WTC11 (cell line): ENCODE results near the gene HOXA7. TPM values are rescaled to one million over a fixed set of nuclear protein-coding genes. Genes with fewer than 3 reads are reported as not detected.

ENCODE experiments used
- ATAC-seq: fragments of 200-7000 bp; cut with Tn5 transposase; 2 replicates; pipeline ENCODE4 v1.10.0; 2021; ENCODE audit warnings: mild to moderate bottlenecking, moderate library complexity
- CTCF ChIA-PET: fragments of 300-600 bp; sonication (Branson Sonifier 250); formaldehyde crosslinking; loops from one replicate; lab custom pipeline; 2021; ENCODE audit warnings: antibody characterized with exemption; lab: Charles Lee
- POLR2A ChIA-PET: fragments of 350-600 bp; sonication (Branson Sonifier 250); formaldehyde crosslinking; loops from one replicate; lab custom pipeline; 2021; ENCODE audit warnings: antibody characterized with exemption; lab: Charles Lee
- DNase-seq: peaks from one replicate; pipeline ENCODE4 v3.0.0; 2021; ENCODE audit warnings: low spot score
- H3K27ac Mint-ChIP-seq: 2 replicates; pipeline ENCODE4 v1.8.0; 2021; ENCODE audit warnings: mixed read lengths
- H3K27me3 Mint-ChIP-seq: 2 replicates; pipeline ENCODE4 v1.8.0; 2021; ENCODE audit warnings: low read depth, mild to moderate bottlenecking, moderate library complexity, mixed read lengths
- H3K36me3 Mint-ChIP-seq: 2 replicates; pipeline ENCODE4 v1.8.0; 2021; ENCODE audit warnings: mixed read lengths
- H3K4me1 Mint-ChIP-seq: 2 replicates; pipeline ENCODE4 v1.8.0; 2022; ENCODE audit warnings: mixed read lengths
- H3K4me3 Mint-ChIP-seq: 2 replicates; pipeline ENCODE4 v1.8.0; 2021; ENCODE audit warnings: mild to moderate bottlenecking, moderate library complexity, mixed read lengths
- H3K9me3 Mint-ChIP-seq: 2 replicates; pipeline ENCODE4 v1.8.0; 2021; ENCODE audit warnings: mixed read lengths
- CREM ChIP-seq: sonication (generic); formaldehyde crosslinking; IDR thresholded peaks from 2 replicates; pipeline ENCODE4 v1.8.1; 2022; ENCODE audit warnings: mild to moderate bottlenecking, missing genetic modification reagents, moderate library complexity
- GRHL2 ChIP-seq: fragments of 250-450 bp; sonication (Bioruptor Pico); IDR thresholded peaks from 2 replicates; pipeline ENCODE4 v1.8.0; 2022; ENCODE audit warnings: mild to moderate bottlenecking, moderate library complexity; ENCODE audit not compliant: insufficient replicate concordance, severe bottlenecking
- MXD4 ChIP-seq: fragments of 250-450 bp; sonication (Bioruptor Pico); IDR thresholded peaks from 2 replicates; pipeline ENCODE4 v1.8.0; 2021; ENCODE audit warnings: mild to moderate bottlenecking, moderate library complexity, borderline replicate concordance
- NR2C2 ChIP-seq: sonication (generic); formaldehyde crosslinking; IDR thresholded peaks from 2 replicates; pipeline ENCODE4 v1.8.0; 2022; ENCODE audit warnings: mild to moderate bottlenecking, missing genetic modification reagents
- OVOL2 ChIP-seq: fragments of 250-450 bp; sonication (Bioruptor Pico); IDR thresholded peaks from 2 replicates; pipeline ENCODE4 v1.9.0; 2021; ENCODE audit warnings: mild to moderate bottlenecking, borderline replicate concordance
- RELA ChIP-seq: sonication (generic); formaldehyde crosslinking; IDR thresholded peaks from 2 replicates; pipeline ENCODE4 v1.8.1; 2022; ENCODE audit warnings: missing genetic modification reagents, mild to moderate bottlenecking, borderline replicate concordance
- SOX15 ChIP-seq: fragments of 250-450 bp; sonication (Bioruptor Pico); IDR thresholded peaks from 2 replicates; pipeline ENCODE4 v1.9.0; 2021; ENCODE audit warnings: mild to moderate bottlenecking
- TEAD1 ChIP-seq: sonication (generic); formaldehyde crosslinking; IDR thresholded peaks from 2 replicates; pipeline ENCODE4 v1.8.0; 2022; ENCODE audit warnings: mild to moderate bottlenecking, missing genetic modification reagents
- TEAD4 ChIP-seq: sonication (generic); formaldehyde crosslinking; IDR thresholded peaks from 2 replicates; pipeline ENCODE4 v1.8.0; 2022; ENCODE audit warnings: mild to moderate bottlenecking, missing genetic modification reagents
- ZNF121 ChIP-seq: sonication (generic); formaldehyde crosslinking; IDR thresholded peaks from 2 replicates; pipeline ENCODE4 v1.8.0; 2023; ENCODE audit warnings: missing genetic modification reagents
- ZNF138 ChIP-seq: sonication (generic); formaldehyde crosslinking; conservative IDR thresholded peaks from 2 replicates; pipeline ENCODE4 v1.8.1; 2022; ENCODE audit warnings: mild to moderate bottlenecking, moderate library complexity, missing genetic modification reagents
- ZNF232 ChIP-seq: sonication (generic); formaldehyde crosslinking; IDR thresholded peaks from 2 replicates; pipeline ENCODE4 v1.8.0; 2022; ENCODE audit warnings: mild to moderate bottlenecking, missing genetic modification reagents
- ZNF263 ChIP-seq: sonication (generic); formaldehyde crosslinking; IDR thresholded peaks from 2 replicates; pipeline ENCODE4 v1.8.1; 2022; ENCODE audit warnings: low read depth, mild to moderate bottlenecking, moderate library complexity, missing genetic modification reagents
- ZNF317 ChIP-seq: sonication (generic); formaldehyde crosslinking; IDR thresholded peaks from 2 replicates; pipeline ENCODE4 v1.8.1; 2023; ENCODE audit warnings: low read depth, mild to moderate bottlenecking, moderate library complexity, missing genetic modification reagents, borderline replicate concordance
- ZNF423 ChIP-seq: fragments of 250-450 bp; sonication (Bioruptor Pico); IDR thresholded peaks from 2 replicates; pipeline ENCODE4 v2.1.2; 2022; ENCODE audit warnings: mild to moderate bottlenecking, moderate library complexity
- ZNF425 ChIP-seq: fragments of 250-450 bp; sonication (Bioruptor Pico); conservative IDR thresholded peaks from 2 replicates; pipeline ENCODE4 v1.9.0; 2021; ENCODE audit warnings: mild to moderate bottlenecking
- total RNA-seq: library from RNA; stranded (reverse); gene quantifications from 3 replicates; pipeline ENCODE4 v1.2.3, GENCODE V29; 2021
- TF ChIP-seq, protein P1 (sequence below): fragments of 250-450 bp; sonication (Bioruptor Pico); IDR thresholded peaks from 2 replicates; pipeline ENCODE4 v1.9.0; 2021; ENCODE audit warnings: moderate library complexity, mild to moderate bottlenecking, inconsistent platforms, borderline replicate concordance
- TF ChIP-seq, protein P2 (sequence below): sonication (generic); formaldehyde crosslinking; IDR thresholded peaks from 2 replicates; pipeline ENCODE4 v1.8.1; 2023; ENCODE audit warnings: mild to moderate bottlenecking, moderate library complexity, missing genetic modification reagents
- TF ChIP-seq, protein P3 (sequence below): sonication (generic); formaldehyde crosslinking; conservative IDR thresholded peaks from 2 replicates; pipeline ENCODE4 v1.8.1; 2023; ENCODE audit warnings: mild to moderate bottlenecking, low read depth, missing genetic modification reagents, moderate library complexity
- TF ChIP-seq, protein P4 (sequence below): sonication (generic); formaldehyde crosslinking; IDR thresholded peaks from 2 replicates; pipeline ENCODE4 v1.8.1; 2022; ENCODE audit warnings: low read depth, missing genetic modification reagents, borderline replicate concordance

HOXA7 gene
- total RNA-seq, 1 experiment from 2014 or later, result not detected

- Mint-ChIP-seq H3K4me3 (peak overlapping the region; percentile 74), H3K36me3 (no peaks in the 10 kb centered on the region), H3K27me3 (peaks cover 100% of the 10 kb centered on the region), H3K4me1 (peaks cover 23% of the 10 kb centered on the region), H3K9me3 (no peaks in the 10 kb centered on the region), H3K27ac (no peak overlapping the region)
- CTCF ChIA-PET, result interaction anchor here (0.8 to 3.8 kb wide), 19 partner anchors 8 to 767 kb away, joined by 3 to 39 read pairs (median 6); partner anchors contain the start of genes HOXA13, HOXA3, HOXA4 and HOXA7
- DNase-seq, result no peak
- POLR2A ChIA-PET, result interaction anchor here (1.2 kb wide), 1 partner anchor 29 kb away, joined by 3 read pairs; no protein-coding TSS in a partner anchor
- TF ChIP-seq CREM (no peak), ZNF121 (no peak), MXD4 (CRISPR knock-in tag) (no peak), ZNF232 (CRISPR knock-in tag) (no peak), RELA (CRISPR knock-in tag) (no peak)
- TF ChIP-seq, protein P1, sequence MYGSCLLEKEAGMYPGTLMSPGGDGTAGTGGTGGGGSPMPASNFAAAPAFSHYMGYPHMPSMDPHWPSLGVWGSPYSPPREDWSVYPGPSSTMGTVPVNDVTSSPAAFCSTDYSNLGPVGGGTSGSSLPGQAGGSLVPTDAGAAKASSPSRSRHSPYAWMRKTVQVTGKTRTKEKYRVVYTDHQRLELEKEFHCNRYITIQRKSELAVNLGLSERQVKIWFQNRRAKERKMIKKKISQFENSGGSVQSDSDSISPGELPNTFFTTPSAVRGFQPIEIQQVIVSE (CRISPR knock-in tag), result no peak
- TF ChIP-seq, protein P2, sequence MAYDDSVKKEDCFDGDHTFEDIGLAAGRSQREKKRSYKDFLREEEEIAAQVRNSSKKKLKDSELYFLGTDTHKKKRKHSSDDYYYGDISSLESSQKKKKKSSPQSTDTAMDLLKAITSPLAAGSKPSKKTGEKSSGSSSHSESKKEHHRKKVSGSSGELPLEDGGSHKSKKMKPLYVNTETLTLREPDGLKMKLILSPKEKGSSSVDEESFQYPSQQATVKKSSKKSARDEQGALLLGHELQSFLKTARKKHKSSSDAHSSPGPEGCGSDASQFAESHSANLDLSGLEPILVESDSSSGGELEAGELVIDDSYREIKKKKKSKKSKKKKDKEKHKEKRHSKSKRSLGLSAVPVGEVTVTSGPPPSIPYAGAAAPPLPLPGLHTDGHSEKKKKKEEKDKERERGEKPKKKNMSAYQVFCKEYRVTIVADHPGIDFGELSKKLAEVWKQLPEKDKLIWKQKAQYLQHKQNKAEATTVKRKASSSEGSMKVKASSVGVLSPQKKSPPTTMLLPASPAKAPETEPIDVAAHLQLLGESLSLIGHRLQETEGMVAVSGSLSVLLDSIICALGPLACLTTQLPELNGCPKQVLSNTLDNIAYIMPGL (CRISPR knock-in tag), result no peak
- TF ChIP-seq, all 79 proteins: peak for 0
- ATAC-seq, result no peak
Observed at GRCh38 chr7:27142580-27143022, 13.9 kb downstream of the HOXA7 start.

DNA sequence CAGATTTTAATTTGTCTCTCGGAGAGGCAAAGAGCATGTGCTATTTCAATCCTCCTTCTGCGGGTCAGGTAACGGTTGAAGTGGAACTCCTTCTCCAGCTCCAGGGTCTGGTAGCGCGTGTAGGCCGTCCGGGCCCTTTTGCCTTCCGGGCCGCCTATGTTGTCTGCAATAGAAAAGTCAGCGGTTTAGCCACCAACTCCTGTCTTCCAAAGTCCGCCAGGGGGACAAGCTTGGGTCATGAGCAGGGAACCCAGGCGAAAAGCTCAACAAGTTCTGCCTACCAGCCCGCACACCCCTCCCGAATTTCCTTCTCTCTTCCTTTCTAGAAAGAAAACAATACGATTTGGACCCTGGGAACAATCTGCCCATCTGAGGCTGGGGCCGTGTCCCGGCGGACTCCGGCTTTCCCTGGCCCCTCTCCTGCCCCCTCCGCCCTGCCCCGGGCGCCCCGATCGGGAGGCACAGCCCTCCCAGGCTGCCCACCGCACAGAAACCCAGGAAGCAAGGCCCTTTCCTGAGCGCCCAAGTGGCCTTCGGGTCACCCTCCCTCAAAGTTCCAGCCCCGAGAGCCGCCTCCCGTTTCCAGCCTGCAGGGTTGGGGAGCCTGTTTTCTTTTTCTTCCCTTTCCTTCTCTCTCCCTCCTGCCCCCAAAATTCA is 14.4 kb downstream of the HOXA7 start:
- ATAC-seq, result peak; percentile 24
- H3K36me3 Mint-ChIP-seq, result no peaks in the 10 kb centered on the region
- H3K4me1 Mint-ChIP-seq, result peaks cover 20% of the 10 kb centered on the region
- no peaks in the 10 kb centered on the region for H3K9me3 Mint-ChIP-seq
- H3K27me3 Mint-ChIP-seq, result peaks cover 100% of the 10 kb centered on the region
- TF ChIP-seq, protein P3, sequence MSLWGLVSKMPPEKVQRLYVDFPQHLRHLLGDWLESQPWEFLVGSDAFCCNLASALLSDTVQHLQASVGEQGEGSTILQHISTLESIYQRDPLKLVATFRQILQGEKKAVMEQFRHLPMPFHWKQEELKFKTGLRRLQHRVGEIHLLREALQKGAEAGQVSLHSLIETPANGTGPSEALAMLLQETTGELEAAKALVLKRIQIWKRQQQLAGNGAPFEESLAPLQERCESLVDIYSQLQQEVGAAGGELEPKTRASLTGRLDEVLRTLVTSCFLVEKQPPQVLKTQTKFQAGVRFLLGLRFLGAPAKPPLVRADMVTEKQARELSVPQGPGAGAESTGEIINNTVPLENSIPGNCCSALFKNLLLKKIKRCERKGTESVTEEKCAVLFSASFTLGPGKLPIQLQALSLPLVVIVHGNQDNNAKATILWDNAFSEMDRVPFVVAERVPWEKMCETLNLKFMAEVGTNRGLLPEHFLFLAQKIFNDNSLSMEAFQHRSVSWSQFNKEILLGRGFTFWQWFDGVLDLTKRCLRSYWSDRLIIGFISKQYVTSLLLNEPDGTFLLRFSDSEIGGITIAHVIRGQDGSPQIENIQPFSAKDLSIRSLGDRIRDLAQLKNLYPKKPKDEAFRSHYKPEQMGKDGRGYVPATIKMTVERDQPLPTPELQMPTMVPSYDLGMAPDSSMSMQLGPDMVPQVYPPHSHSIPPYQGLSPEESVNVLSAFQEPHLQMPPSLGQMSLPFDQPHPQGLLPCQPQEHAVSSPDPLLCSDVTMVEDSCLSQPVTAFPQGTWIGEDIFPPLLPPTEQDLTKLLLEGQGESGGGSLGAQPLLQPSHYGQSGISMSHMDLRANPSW (CRISPR knock-in tag), result no peak
- TF ChIP-seq TEAD1 (CRISPR knock-in tag), result no peak
- no peak for TF ChIP-seq GRHL2 (CRISPR knock-in tag)
- TF ChIP-seq NR2C2 (CRISPR knock-in tag), result no peak
- TF ChIP-seq TEAD4 (CRISPR knock-in tag), result no peak
- peak overlapping the region; percentile 74 for H3K4me3 Mint-ChIP-seq
- CTCF ChIA-PET, result interaction anchor here (0.9 to 3.8 kb wide), 12 partner anchors 8 to 767 kb away, joined by 3 to 39 read pairs (median 6); partner anchors contain the start of genes HOXA13, HOXA3 and HOXA7
- DNase-seq, result peak; percentile 43
- POLR2A ChIA-PET, result no interaction called here
- H3K27ac Mint-ChIP-seq, result no peak overlapping the region

GRCh38 chr7:27141137-27141922 is 15.1 kb downstream of the HOXA7 start:
- ChIA-PET CTCF (interaction anchor here (0.9 to 3.8 kb wide), 5 partner anchors 9 to 284 kb away, joined by 3 to 39 read pairs (median 3); partner anchors contain the start of gene HOXA7), POLR2A (no interaction called here)
- Mint-ChIP-seq H3K27ac (no peak overlapping the region), H3K27me3 (peaks cover 100% of the 10 kb centered on the region), H3K4me1 (peaks cover 20% of the 10 kb centered on the region), H3K36me3 (no peaks in the 10 kb centered on the region), H3K9me3 (no peaks in the 10 kb centered on the region), H3K4me3 (no peak overlapping the region)
- no peak for TF ChIP-seq ZNF138 (CRISPR knock-in tag)
- TF ChIP-seq SOX15 (CRISPR knock-in tag), result no peak
- no peak for TF ChIP-seq OVOL2
- TF ChIP-seq ZNF423 (CRISPR knock-in tag), result no peak
- TF ChIP-seq ZNF263 (CRISPR knock-in tag), result no peak
- TF ChIP-seq, protein P4, sequence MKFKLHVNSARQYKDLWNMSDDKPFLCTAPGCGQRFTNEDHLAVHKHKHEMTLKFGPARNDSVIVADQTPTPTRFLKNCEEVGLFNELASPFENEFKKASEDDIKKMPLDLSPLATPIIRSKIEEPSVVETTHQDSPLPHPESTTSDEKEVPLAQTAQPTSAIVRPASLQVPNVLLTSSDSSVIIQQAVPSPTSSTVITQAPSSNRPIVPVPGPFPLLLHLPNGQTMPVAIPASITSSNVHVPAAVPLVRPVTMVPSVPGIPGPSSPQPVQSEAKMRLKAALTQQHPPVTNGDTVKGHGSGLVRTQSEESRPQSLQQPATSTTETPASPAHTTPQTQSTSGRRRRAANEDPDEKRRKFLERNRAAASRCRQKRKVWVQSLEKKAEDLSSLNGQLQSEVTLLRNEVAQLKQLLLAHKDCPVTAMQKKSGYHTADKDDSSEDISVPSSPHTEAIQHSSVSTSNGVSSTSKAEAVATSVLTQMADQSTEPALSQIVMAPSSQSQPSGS (CRISPR knock-in tag), result no peak
- no peak for TF ChIP-seq ZNF425 (CRISPR knock-in tag)
- TF ChIP-seq TEAD1 (CRISPR knock-in tag), result no peak
- TF ChIP-seq ZNF317 (CRISPR knock-in tag), result no peak
- no peak for ATAC-seq
- no peak for DNase-seq
